GM21526 (cell line): ENCODE results near the gene ZFP57.

ENCODE experiments used
- ATAC-seq: cut with Tn5 transposase; IDR thresholded peaks from one replicate; pipeline ENCODE4 v1.9.1; 2021; ENCODE audit warnings: moderate library complexity; ENCODE audit not compliant: unreplicated experiment, low FRiP score

The ZFP57 gene

GRCh38 chr6:29680904-29681303, at the start of gene ZFP57:
TSS of gene ZFP57 (minus strand) at chr6:29681152. CDS start at chr6:29677003, 4,149 bp downstream.
- no peak for ATAC-seq

- no peak for ATAC-seq
These were observed 49.7 kb upstream of the ZFP57 start for GRCh38 chr6:29730575-29731126.

GRCh38 chr6:29729774-29730328, 48.9 kb upstream of the ZFP57 start:
- no peak for ATAC-seq

GRCh38 chr6:29728875-29729270, 47.9 kb upstream of the ZFP57 start:
- ATAC-seq, result no peak

- no peak for ATAC-seq
These were observed 47.4 kb upstream of the ZFP57 start for GRCh38 chr6:29728173-29728874.

- no peak for ATAC-seq
These were observed 46.7 kb upstream of the ZFP57 start for GRCh38 chr6:29727637-29728036.

GRCh38 chr6:29726571-29727194, 45.7 kb upstream of the ZFP57 start:
- ATAC-seq, result no peak

- ATAC-seq, result no peak
These were observed 45.0 kb upstream of the ZFP57 start for GRCh38 chr6:29726001-29726400.

- ATAC-seq, result no peak
These were observed 44.3 kb upstream of the ZFP57 start for GRCh38 chr6:29724937-29725869.

GRCh38 chr6:29723666-29724588, 43.0 kb upstream of the ZFP57 start:
- ATAC-seq, result peak; percentile 33

- peak; percentile 92 for ATAC-seq
These were observed 42.3 kb upstream of the ZFP57 start, which contains the start of gene HLA-F for GRCh38 chr6:29723262-29723665. TSS of gene HLA-F (plus strand) at chr6:29723434. CDS start at chr6:29723464, 30 bp downstream.

GRCh38 chr6:29720863-29721262, 39.9 kb upstream of the ZFP57 start:
- no peak for ATAC-seq

GRCh38 chr6:29710281-29710941, 29.5 kb upstream of the ZFP57 start:
- ATAC-seq, result no peak

- ATAC-seq, result no peak
These were observed 28.2 kb upstream of the ZFP57 start for GRCh38 chr6:29709188-29709587.

GRCh38 chr6:29708432-29709179, 27.7 kb upstream of the ZFP57 start:
- no peak for ATAC-seq

GRCh38 chr6:29705389-29706231, 24.7 kb upstream of the ZFP57 start:
- ATAC-seq, result no peak

GRCh38 chr6:29702519-29703103, 21.7 kb upstream of the ZFP57 start:
- no peak for ATAC-seq
